Smooth muscle cell (in vitro differentiated cells): ENCODE measurements around the gene C9orf72. TPM values are rescaled to one million over a fixed set of nuclear protein-coding genes. Genes with fewer than 3 reads are reported as not detected.

Experiments used
- DNase-seq: peaks from one replicate; lab custom pipeline; 2025; ENCODE audit not compliant: unreplicated experiment; lab: John Stamatoyannopoulos, UW
- H2AFZ ChIP-seq: fragments of 200-600 bp; sonication (generic); 2 replicates; pipeline ENCODE4 v1.6.0; 2016; ENCODE audit warnings: antibody characterized with exemption, low read depth, mild to moderate bottlenecking
- H3F3A ChIP-seq: fragments of 200-600 bp; sonication (generic); 2 replicates; pipeline ENCODE4 v1.6.0; 2017; ENCODE audit warnings: antibody characterized with exemption, low read depth
- H3K27ac ChIP-seq: fragments of 200-600 bp; sonication (generic); 2 replicates; pipeline ENCODE4 v1.5.1; 2016; ENCODE audit warnings: low read depth, mild to moderate bottlenecking
- H3K27me3 ChIP-seq: fragments of 200-600 bp; sonication (generic); 2 replicates; pipeline ENCODE4 v1.6.1; 2016; ENCODE audit warnings: low read depth, mild to moderate bottlenecking
- H3K36me3 ChIP-seq: fragments of 200-600 bp; sonication (generic); 2 replicates; pipeline ENCODE4 v1.5.1; 2016; ENCODE audit warnings: low read depth
- H3K4me1 ChIP-seq: fragments of 200-600 bp; sonication (generic); 2 replicates; pipeline ENCODE4 v1.5.1; 2016; ENCODE audit warnings: low read depth
- H3K4me2 ChIP-seq: fragments of 200-600 bp; sonication (generic); 2 replicates; pipeline ENCODE4 v1.6.0; 2016; ENCODE audit warnings: mild to moderate bottlenecking
- H3K4me3 ChIP-seq: fragments of 200-600 bp; sonication (generic); 2 replicates; pipeline ENCODE4 v1.5.1; 2016; ENCODE audit warnings: mild to moderate bottlenecking
- H3K79me2 ChIP-seq: fragments of 200-600 bp; sonication (generic); 2 replicates; pipeline ENCODE4 v1.6.0; 2016; ENCODE audit warnings: low read depth, mild to moderate bottlenecking
- H3K9ac ChIP-seq: fragments of 200-600 bp; sonication (generic); 2 replicates; pipeline ENCODE4 v1.6.0; 2016; ENCODE audit warnings: low read depth
- H3K9me3 ChIP-seq: fragments of 200-600 bp; sonication (generic); replicated peaks from 2 replicates; pipeline ENCODE4 v1.5.1; 2016; ENCODE audit warnings: low read depth
- H4K20me1 ChIP-seq: fragments of 200-600 bp; sonication (generic); 2 replicates; pipeline ENCODE4 v1.6.0; 2016; ENCODE audit warnings: low read depth
- CTCF ChIP-seq: fragments of 200-600 bp; sonication (generic); IDR thresholded peaks from 2 replicates; pipeline ENCODE4 v1.5.1; 2017; ENCODE audit warnings: borderline replicate concordance, mild to moderate bottlenecking, antibody characterized with exemption; ENCODE audit not compliant: insufficient read depth, poor library complexity, severe bottlenecking
- WGBS: methylation state at CpG from one replicate; pipeline ENCODE4 v1.1.7; 2016; ENCODE audit warnings: low lambda C conversion rate; 5-methylcytosine and 5-hydroxymethylcytosine counted together
- polyA plus RNA-seq: library from polyadenylated mRNA; unstranded; fragments of >200 nt; fragmentation: Nextera tagmentation; extraction: Ambion mirVana; gene quantifications from 2 replicates; pipeline ENCODE4 v1.2.1, GENCODE V29; 2016
- total RNA-seq: library from RNA; depleted of rRNA; stranded (reverse); fragments of >200 nt; gene quantifications from 2 replicates; pipeline ENCODE4 v1.2.3, GENCODE V29; 2014

Gene C9orf72
- total and polyA plus RNA-seq, 2 experiments from 2014 or later: 8.2 to 12.5 TPM

- peaks cover 7% of the 10 kb centered on the region for H3F3A ChIP-seq
- H3K4me1 ChIP-seq: peaks cover 8% of the 10 kb centered on the region
- H3K27ac ChIP-seq: peak overlapping the region; percentile 97
- no peaks in the 10 kb centered on the region for H3K27me3 ChIP-seq
- peaks cover 14% of the 10 kb centered on the region for H3K79me2 ChIP-seq
- no peaks in the 10 kb centered on the region for H3K36me3 ChIP-seq
- peak; percentile 88 for DNase-seq
- peak overlapping the region; percentile 89 for H3K4me2 ChIP-seq
- no peaks in the 10 kb centered on the region for H3K9me3 ChIP-seq
- 5% methylated on average over 35 of the region's 35 CpGs for WGBS
- H3K9ac ChIP-seq: peak overlapping the region; percentile 93
- H2AFZ ChIP-seq: peak overlapping the region; percentile 89
- TF ChIP-seq CTCF: no peak
- H3K4me3 ChIP-seq: peak overlapping the region; percentile 86
- no peaks in the 10 kb centered on the region for H4K20me1 ChIP-seq
These were observed 631 bp upstream of the C9orf72 start for GRCh38 chr9:27573634-27574590.

DNA sequence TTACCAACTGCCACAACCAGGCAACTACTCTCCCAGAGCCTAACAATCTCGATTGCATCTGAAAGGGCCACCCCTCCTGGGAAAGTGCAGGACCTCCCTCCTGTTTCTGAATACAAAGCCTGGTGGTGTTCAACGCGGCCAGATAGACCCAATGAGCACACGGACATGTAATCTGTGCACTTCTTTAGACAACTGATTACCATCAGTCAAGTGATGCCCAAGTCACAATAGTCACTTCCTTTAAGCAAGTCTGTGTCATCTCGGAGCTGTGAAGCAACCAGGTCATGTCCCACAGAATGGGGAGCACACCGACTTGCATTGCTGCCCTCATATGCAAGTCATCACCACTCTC lies 739 bp downstream of the C9orf72 start:
- H3K4me1 ChIP-seq: peaks cover 8% of the 10 kb centered on the region
- peak overlapping the region; percentile 93 for H3K9ac ChIP-seq
- peaks cover 14% of the 10 kb centered on the region for H3K79me2 ChIP-seq
- peak overlapping the region; percentile 89 for H3K4me2 ChIP-seq
- WGBS: 3% methylated on average over 6 of the region's 6 CpGs
- no peaks in the 10 kb centered on the region for H4K20me1 ChIP-seq
- H3K27ac ChIP-seq: peak overlapping the region; percentile 97
- H3F3A ChIP-seq: peaks cover 7% of the 10 kb centered on the region
- no peaks in the 10 kb centered on the region for H3K9me3 ChIP-seq
- H2AFZ ChIP-seq: peak overlapping the region; percentile 50
- no peak for DNase-seq
- peak overlapping the region; percentile 86 for H3K4me3 ChIP-seq
- no peaks in the 10 kb centered on the region for H3K36me3 ChIP-seq
- no peaks in the 10 kb centered on the region for H3K27me3 ChIP-seq
- no peak for TF ChIP-seq CTCF

- 61% methylated on average over 3 of the region's 3 CpGs for WGBS
- Histone ChIP-seq H3K36me3 (no peaks in the 10 kb centered on the region), H3K9ac (no peak overlapping the region), H3F3A (peaks cover 7% of the 10 kb centered on the region), H3K4me3 (peak overlapping the region; percentile 86), H2AFZ (peak overlapping the region; percentile 50), H3K4me2 (peak overlapping the region; percentile 89), H3K79me2 (peaks cover 14% of the 10 kb centered on the region), H3K9me3 (no peaks in the 10 kb centered on the region), H3K27ac (peak overlapping the region; percentile 97), H3K27me3 (no peaks in the 10 kb centered on the region), H4K20me1 (no peaks in the 10 kb centered on the region), H3K4me1 (peaks cover 8% of the 10 kb centered on the region)
- no peak for DNase-seq
- no peak for TF ChIP-seq CTCF
These were observed 1.2 kb downstream of the C9orf72 start for GRCh38 chr9:27572061-27572460.

DNA sequence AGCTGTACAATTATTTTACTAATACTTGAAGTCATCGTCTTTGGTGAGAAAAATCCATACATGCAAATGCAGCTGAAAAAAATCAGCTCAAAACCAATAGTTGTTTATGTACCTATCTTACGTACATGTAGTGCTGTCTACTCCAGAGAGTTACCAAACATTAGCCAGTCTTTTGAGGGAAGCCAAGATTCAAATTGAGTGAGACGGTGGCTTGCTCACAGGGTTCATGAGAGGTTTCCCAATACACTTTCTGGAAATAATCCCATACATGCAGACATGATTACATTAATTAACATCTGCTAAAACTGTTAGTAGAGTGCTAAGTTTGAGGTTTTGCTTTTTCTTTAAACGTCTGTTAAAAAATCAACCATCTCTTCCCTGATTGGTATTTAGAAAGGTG lies 2.3 kb downstream of the C9orf72 start:
- Histone ChIP-seq H3K4me1 (peaks cover 8% of the 10 kb centered on the region), H2AFZ (no peak overlapping the region), H3K9ac (no peak overlapping the region), H3K27ac (no peak overlapping the region), H3K4me3 (no peak overlapping the region), H3K27me3 (no peaks in the 10 kb centered on the region), H3K36me3 (no peaks in the 10 kb centered on the region), H3K9me3 (no peaks in the 10 kb centered on the region), H3K4me2 (no peak overlapping the region), H3F3A (peaks cover 7% of the 10 kb centered on the region), H3K79me2 (peaks cover 14% of the 10 kb centered on the region), H4K20me1 (no peaks in the 10 kb centered on the region)
- TF ChIP-seq CTCF: no peak
- DNase-seq: no peak
- WGBS: 92% methylated on average over 4 of the region's 4 CpGs
